ENCODE results near the gene HOXB8.

DNA sequence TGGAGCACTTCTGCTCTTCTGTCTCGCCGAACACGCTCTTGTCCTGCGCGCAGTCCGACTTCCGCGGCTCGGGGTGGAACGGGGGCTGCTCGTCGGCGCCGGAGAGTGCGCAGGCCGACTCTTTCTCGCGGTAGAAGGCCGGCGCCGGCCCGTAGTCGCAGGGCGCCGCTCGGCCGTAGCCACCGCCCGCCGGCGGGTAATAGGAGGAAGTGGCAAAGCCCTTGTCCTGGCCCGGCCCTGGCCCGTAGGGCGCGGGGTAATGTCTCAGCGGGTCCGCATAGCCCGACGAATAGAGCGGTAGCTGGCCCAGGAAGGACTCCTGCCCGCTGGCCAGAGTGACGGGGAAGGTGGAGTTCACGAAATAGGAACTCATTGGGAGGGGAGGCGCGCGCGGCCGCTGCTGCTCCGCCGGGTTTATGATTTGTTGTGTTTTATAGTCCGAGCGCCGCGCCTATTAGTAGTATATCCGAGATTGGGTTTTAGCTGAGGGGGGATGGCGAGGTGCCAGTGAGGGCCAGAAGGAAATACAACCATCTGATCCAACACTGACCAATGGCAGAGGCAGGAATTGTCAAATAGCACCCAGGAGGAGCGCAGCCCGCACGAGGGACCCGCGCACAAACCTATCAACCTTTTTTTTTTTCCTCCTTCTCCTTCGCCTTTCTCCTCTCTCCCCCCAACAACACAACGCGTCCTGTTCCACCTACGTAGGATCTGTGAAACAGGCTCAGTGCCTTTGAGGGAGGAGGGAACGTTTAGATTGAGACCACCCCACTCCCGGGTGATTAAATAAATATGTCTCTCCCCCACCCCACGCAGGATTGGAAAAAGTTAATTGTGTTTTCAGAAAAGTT, 17.1 kb downstream of the HOXB8 start:
- TF ChIP-seq, protein P1, sequence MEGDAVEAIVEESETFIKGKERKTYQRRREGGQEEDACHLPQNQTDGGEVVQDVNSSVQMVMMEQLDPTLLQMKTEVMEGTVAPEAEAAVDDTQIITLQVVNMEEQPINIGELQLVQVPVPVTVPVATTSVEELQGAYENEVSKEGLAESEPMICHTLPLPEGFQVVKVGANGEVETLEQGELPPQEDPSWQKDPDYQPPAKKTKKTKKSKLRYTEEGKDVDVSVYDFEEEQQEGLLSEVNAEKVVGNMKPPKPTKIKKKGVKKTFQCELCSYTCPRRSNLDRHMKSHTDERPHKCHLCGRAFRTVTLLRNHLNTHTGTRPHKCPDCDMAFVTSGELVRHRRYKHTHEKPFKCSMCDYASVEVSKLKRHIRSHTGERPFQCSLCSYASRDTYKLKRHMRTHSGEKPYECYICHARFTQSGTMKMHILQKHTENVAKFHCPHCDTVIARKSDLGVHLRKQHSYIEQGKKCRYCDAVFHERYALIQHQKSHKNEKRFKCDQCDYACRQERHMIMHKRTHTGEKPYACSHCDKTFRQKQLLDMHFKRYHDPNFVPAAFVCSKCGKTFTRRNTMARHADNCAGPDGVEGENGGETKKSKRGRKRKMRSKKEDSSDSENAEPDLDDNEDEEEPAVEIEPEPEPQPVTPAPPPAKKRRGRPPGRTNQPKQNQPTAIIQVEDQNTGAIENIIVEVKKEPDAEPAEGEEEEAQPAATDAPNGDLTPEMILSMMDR (conservative IDR thresholded peaks at IDR 0.05; ENCODE audit: low read depth, low read length), result no peak
- TF ChIP-seq EZH2 (IDR thresholded peaks at IDR 0.05; ENCODE audit: low read length, unreplicated experiment), result no peak

Data from PC-3 (cell line).